CD4-positive, alpha-beta T cell treated with Interleukin-21 for 1 hour (primary cell): ENCODE data around the gene CMTM2.

ENCODE experiments used
- DNase-seq: peaks from one replicate; pipeline ENCODE4 v3.0.0-alpha.2; 2020

The CMTM2 gene

GRCh38 chr16:66578651-66579531 is at the start of gene CMTM2:
TSS of gene CMTM2 (plus strand) at chr16:66579463. CDS start at chr16:66579608, 145 bp downstream.
- no peak for DNase-seq

GRCh38 chr16:66529475-66529874 is 49.8 kb upstream of the CMTM2 start:
- DNase-seq = no peak

- DNase-seq = no peak
Measured at GRCh38 chr16:66534376-66534799, 44.9 kb upstream of the CMTM2 start.

GRCh38 chr16:66536525-66536924 is 42.7 kb upstream of the CMTM2 start:
- no peak for DNase-seq

GRCh38 chr16:66537236-66537635 is 42.0 kb upstream of the CMTM2 start:
- no peak for DNase-seq

GRCh38 chr16:66538910-66539309 is 40.4 kb upstream of the CMTM2 start:
- no peak for DNase-seq

- DNase-seq = no peak
Measured at GRCh38 chr16:66539623-66540469, 39.4 kb upstream of the CMTM2 start.

GRCh38 chr16:66541388-66542355 is 37.6 kb upstream of the CMTM2 start:
- no peak for DNase-seq

- DNase-seq = no peak
Measured at GRCh38 chr16:66542396-66542795, 36.9 kb upstream of the CMTM2 start.

- no peak for DNase-seq
Measured at GRCh38 chr16:66543541-66543940, 35.7 kb upstream of the CMTM2 start.

- DNase-seq = no peak
Measured at GRCh38 chr16:66544016-66544757, 35.1 kb upstream of the CMTM2 start.

GRCh38 chr16:66547101-66547989 is 31.9 kb upstream of the CMTM2 start:
- DNase-seq = no peak

GRCh38 chr16:66548068-66548467 is 31.2 kb upstream of the CMTM2 start:
- DNase-seq = no peak

- no peak for DNase-seq
Measured at GRCh38 chr16:66548868-66549267, 30.4 kb upstream of the CMTM2 start.

- DNase-seq = peak; percentile 56
Measured at GRCh38 chr16:66549284-66550131, 29.8 kb upstream of the CMTM2 start, which contains the start of gene TK2. TSS of gene TK2 (minus strand) at chr16:66550122. CDS start at chr16:66550061, 61 bp downstream.

- peak; percentile 72 for DNase-seq
Measured at GRCh38 chr16:66551348-66551759, 27.9 kb upstream of the CMTM2 start.

- no peak for DNase-seq
Measured at GRCh38 chr16:66551788-66552285, 27.4 kb upstream of the CMTM2 start.

GRCh38 chr16:66552286-66553177 is 26.7 kb upstream of the CMTM2 start, which contains the start of gene CKLF:
TSS of gene CKLF (plus strand) at chr16:66552576. CDS start at chr16:66552716, 140 bp downstream.
- DNase-seq = peak; percentile 93
